GM19395 (cell line): ENCODE results near the gene GNG12.

Experiments
- ATAC-seq: cut with Tn5 transposase; IDR thresholded peaks from one replicate; pipeline ENCODE4 v1.9.1; 2021; ENCODE audit warnings: mild to moderate bottlenecking, moderate library complexity; ENCODE audit not compliant: unreplicated experiment

The GNG12 gene

DNA sequence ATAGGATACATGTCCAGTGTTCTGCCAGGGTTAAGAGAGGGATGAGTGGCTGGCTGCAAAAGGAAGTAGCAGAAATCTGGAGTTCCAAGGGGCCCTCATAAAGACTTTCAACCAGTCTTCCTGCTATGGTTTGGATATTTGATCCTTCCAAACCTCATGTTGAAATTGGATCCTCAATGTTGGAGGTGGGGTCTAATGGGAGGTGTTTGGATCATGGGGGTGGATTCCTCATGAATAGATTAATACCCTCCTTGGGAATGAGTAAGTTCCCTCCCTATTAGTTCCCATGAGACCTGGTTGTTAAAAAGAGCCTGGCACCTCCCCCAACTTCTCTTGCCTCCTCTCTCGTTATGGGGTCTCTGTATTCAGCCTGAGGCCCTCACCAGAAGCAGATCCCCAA is 10.1 kb upstream of the GNG12 start:
- no peak for ATAC-seq

DNA sequence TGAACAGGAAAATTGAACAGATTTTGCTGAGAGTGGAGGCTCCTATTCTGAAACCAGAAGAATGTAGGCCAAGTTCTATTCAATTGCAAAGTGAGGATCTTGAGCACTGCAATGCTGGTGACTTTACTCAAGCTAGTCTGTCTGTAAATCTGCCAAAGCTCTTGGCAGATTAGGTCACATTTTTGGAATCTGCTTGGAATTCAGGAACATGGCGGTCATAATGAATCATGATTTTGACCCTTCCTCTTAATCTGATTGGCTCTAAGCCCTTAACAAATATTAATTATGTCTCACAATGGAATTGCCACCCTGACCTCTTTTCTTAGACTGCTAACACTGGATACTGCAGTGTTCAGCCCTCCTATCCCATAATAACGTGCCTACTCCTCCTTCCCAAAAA is 7.2 kb upstream of the GNG12 start:
- ATAC-seq, result no peak

DNA sequence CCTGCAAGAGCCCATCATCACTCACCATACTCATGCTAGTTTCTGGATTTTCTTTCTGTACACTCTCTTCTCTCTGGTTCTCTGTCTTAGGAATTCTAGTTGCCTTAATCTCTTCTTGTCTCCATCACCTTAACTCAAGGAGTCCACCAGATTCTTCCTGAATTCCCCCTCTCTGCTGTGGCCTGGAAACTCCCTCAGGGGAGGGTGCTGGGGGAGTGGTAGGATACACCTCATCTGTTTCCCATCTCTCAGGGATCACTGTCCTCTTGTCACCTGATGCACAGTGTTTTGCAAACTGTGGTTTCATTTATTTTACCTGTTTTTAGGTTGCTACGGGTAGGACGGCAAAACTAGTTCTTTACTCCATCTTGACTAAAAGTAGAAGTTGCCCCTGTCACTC is 6.6 kb upstream of the GNG12 start:
- no peak for ATAC-seq

- ATAC-seq, result no peak
Observed at GRCh38 chr1:67838180-67838910, 5.1 kb upstream of the GNG12 start.

- no peak for ATAC-seq
Observed at GRCh38 chr1:67836769-67837168, 3.5 kb upstream of the GNG12 start.

GRCh38 chr1:67835663-67836452 is 2.6 kb upstream of the GNG12 start:
- ATAC-seq, result no peak

DNA sequence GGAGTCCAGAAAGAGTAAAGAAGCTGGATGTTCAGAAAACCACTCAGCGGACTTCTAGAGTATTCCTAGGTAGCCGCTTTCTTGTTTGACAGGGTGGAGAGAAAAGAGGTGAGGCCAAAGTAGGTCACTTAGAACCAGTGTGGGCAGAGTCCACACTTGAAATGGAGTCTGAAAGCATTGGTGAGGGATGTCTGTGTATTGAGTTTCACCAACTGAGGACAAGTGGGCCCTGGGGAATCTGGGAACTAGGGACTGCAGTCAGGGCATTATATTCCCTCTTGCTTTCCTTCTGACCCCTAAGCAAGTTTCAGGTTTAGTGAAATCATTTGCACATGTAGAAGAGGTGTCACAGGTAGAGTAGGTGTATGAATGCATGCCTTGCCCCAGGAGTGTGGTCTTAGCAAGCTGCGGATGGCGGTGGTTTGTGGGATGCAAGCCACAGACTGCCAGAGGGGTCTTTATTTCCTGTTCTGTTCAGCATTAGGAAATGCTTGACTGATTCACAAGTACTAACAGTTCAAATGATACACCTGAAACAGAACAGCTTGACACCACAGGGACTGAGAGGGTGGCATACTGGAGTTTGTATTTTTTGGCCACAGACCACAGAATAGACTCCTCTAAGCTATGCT is 1.1 kb upstream of the GNG12 start:
- no peak for ATAC-seq

GRCh38 chr1:67833602-67833940 is 304 bp upstream of the GNG12 start:
- peak; percentile 14 for ATAC-seq

DNA sequence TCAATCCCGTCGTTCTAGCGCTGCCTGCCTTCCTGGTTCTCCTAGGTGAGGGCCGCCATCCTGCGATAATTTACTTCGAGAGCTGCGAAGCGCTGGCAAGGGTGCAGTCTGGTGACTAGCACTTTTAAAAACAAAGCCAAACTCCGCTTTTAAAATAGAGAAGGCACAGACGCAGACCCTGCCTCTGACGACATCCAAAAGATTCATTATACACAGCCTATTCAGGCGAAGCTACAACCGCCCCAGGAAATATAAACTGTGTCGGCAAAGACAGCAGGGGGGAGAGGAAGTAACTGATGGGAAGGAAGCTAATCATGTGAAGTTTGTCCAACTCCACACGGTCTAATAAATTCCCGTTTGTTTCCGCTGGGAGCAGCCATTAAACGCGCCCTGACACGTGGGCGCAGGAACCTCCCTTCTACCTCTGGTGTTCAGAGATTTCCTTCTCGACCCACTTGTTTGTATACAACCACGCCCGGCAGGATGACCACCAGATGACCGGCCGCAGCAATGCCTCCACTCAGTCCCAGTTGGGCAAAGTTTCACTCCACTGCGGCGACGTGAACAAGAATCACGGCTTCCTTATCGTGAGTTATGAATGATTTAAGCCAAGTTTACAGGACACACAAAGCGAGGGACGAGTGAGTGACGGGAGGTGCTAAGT is 1.3 kb downstream of the GNG12 start:
- ATAC-seq, result no peak

- ATAC-seq, result no peak
Observed at GRCh38 chr1:67830928-67831830, 2.1 kb downstream of the GNG12 start.

- ATAC-seq, result no peak
Observed at GRCh38 chr1:67830226-67830625, 3.0 kb downstream of the GNG12 start.

GRCh38 chr1:67827688-67828087 is 5.6 kb downstream of the GNG12 start:
- no peak for ATAC-seq

DNA sequence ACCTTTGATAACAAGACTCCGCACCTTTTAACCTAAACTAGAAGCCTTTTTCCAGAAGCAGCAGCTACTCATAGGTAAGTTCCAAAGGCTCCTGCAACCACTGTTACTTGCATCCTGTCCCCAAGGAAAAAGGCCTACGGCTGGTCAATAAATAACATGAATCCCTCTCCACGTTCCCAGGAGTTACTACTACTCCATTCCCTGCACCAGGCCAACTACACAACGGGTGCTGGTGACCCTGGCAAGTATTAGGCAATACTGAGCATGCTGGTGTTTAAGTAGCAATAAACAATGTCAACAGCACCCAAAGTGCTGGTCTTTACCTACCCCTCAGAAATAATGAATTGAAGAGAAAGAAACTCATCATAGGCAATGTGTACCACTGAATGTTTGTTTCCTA is 7.7 kb downstream of the GNG12 start:
- ATAC-seq, result no peak

- ATAC-seq, result no peak
Observed at GRCh38 chr1:67824766-67825165, 8.5 kb downstream of the GNG12 start.

- no peak for ATAC-seq
Observed at GRCh38 chr1:67823615-67824014, 9.7 kb downstream of the GNG12 start.

GRCh38 chr1:67821263-67821662 is 12.0 kb downstream of the GNG12 start:
- ATAC-seq, result no peak

- ATAC-seq, result no peak
Observed at GRCh38 chr1:67818725-67819301, 14.5 kb downstream of the GNG12 start.

GRCh38 chr1:67818162-67818561 is 15.1 kb downstream of the GNG12 start:
- ATAC-seq, result no peak

GRCh38 chr1:67817319-67817718 is 15.9 kb downstream of the GNG12 start:
- ATAC-seq, result no peak

- no peak for ATAC-seq
Observed at GRCh38 chr1:67816506-67816905, 16.8 kb downstream of the GNG12 start.
